ENCODE results near the gene CFAP90. TPM values are rescaled to one million over a fixed set of nuclear protein-coding genes. Genes with fewer than 3 reads are reported as not detected.

The CFAP90 gene
- total and polyA plus RNA-seq, 5 donors = 0.05 to 0.33 (median 0.16) TPM; not detected in 1

DNA sequence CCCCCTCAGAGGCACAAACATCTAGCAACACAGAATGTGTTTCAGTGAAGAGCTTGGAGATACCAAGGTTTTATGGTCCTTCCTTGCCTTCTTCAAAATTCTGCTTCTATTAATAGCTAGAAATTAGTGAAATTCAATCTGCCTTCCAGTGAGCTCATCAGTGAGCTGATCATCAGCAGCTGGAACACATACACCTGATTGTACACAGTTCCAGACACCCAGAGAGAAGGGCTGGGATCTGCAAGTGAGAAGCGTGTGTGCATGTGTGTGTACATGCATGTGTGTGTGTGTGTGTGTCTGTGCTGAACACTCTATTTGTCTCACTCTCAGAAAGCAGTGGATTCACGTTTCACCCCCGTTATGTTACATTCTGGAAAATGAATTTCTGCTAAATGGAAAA, 28.5 kb downstream of the CFAP90 start:
- Histone ChIP-seq H3K4me3 (ENCODE audit: low read length) (no peak overlapping the region), H3K4me1 (ENCODE audit: control insufficient read depth, insufficient read depth, low read length) (no peaks in the 10 kb centered on the region), H3K27me3 (ENCODE audit: control insufficient read depth, insufficient read depth) (no peaks in the 10 kb centered on the region), H3K27ac (ENCODE audit: low read length) (no peak overlapping the region), H3K9me3 (ENCODE audit: control insufficient read depth, low read length) (peaks cover 2% of the 10 kb centered on the region)
- ATAC-seq (no peak), DNase-seq (no peak)
- intact Hi-C loops (cut with DNase I) = no loop called here
- 43% methylated on average over 3 of the region's 3 CpGs for WGBS

DNA sequence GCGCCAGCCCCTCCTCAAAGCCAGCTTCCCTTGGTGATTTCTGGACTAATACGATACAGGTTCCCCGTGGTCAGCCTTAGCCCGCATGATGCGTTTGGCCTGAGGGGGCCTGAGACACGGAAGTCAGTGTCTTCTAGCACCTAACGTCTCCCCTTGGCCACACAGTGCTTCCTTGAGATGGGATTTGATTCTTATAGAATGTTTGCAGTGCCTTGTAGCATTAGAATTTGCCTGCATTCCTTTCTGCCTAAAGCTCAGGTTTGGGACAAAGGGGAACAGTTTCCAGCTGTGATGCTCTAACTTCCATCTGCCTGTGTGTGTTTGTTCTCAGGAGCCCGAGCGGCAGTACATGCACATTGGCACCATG, 34.4 kb downstream of the CFAP90 start:
- WGBS = 34% methylated on average over 9 of the region's 9 CpGs
- Histone ChIP-seq H3K27me3 (ENCODE audit: control insufficient read depth, insufficient read depth) (no peaks in the 10 kb centered on the region), H3K27ac (ENCODE audit: low read length) (no peak overlapping the region), H3K9me3 (ENCODE audit: control insufficient read depth, low read length) (peaks cover 2% of the 10 kb centered on the region), H3K4me3 (ENCODE audit: low read length) (no peak overlapping the region), H3K4me1 (ENCODE audit: control insufficient read depth, insufficient read depth, low read length) (no peaks in the 10 kb centered on the region)
- peak in 1 of 2 donors; percentile 22 for ATAC-seq
- intact Hi-C loops (cut with DNase I) = no loop called here
- DNase-seq = no peak

DNA sequence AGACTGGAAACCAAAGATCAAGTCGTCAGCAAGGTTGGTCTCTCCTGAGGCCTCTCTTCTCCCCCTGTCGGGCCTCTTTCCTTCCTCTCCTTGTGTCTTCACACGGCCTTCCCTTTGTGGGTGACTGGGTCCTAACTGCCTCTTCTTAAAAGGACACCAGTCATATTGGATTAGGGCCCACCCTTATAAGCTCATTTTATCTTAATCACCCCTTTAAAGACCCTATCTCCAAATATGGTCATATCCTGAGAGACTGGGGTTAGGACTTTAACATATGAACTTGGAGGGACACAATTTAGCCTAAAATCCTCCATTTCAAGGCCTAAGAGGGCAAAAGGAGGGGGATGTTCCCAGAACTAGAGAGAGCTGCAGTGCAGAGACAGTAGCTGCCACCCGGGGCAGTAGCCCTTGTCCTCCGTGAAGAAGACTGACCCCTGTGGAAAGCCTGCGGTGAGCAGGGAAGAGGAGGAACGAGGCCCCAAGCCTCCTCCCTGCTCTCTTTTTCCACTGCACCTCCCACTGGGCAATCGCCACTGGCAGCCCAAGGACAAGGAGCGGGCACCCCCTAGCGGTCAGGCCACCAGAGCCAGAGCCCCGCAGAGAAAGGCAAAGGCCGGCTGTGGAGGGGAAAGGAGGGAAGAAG, 34.9 kb downstream of the CFAP90 start:
- ATAC-seq (peak; percentile 94 to 98), DNase-seq (peak; percentile 86 to 94 (median 92))
- Histone ChIP-seq H3K27ac (ENCODE audit: low read length) (no peak overlapping the region), H3K4me1 (ENCODE audit: control insufficient read depth, insufficient read depth, low read length) (no peaks in the 10 kb centered on the region), H3K4me3 (ENCODE audit: low read length) (no peak overlapping the region), H3K27me3 (ENCODE audit: control insufficient read depth, insufficient read depth) (no peaks in the 10 kb centered on the region), H3K9me3 (ENCODE audit: control insufficient read depth, low read length) (no peaks in the 10 kb centered on the region)
- intact Hi-C loops (cut with DNase I) = no loop called here
- 17% methylated on average over 12 of the region's 12 CpGs for WGBS

DNA sequence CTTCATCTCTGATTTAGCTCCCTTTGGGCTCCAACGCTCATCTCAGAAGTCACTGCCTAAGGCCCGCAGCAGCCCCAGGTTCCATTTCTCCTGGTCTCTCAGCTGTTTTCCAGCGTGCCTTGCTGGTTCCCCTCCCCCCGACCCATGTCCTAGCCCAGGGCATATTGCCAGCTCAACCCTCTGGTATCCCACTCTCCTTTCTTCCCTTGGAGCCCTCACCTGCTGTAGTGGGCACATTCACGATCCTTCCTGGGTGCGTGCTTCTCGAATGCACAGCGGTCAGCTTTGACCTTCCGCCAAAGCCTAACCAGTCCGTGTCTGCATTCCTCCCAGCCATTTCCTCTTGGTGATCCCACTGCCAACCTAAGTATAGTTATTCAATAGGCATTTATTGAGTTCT, 36.1 kb downstream of the CFAP90 start:
- Histone ChIP-seq H3K27me3 (ENCODE audit: control insufficient read depth, insufficient read depth) (no peaks in the 10 kb centered on the region), H3K4me3 (ENCODE audit: low read length) (no peak overlapping the region), H3K27ac (ENCODE audit: low read length) (no peak overlapping the region), H3K4me1 (ENCODE audit: control insufficient read depth, insufficient read depth, low read length) (no peaks in the 10 kb centered on the region), H3K9me3 (ENCODE audit: control insufficient read depth, low read length) (no peaks in the 10 kb centered on the region)
- intact Hi-C loops (cut with DNase I) = no loop called here
- ATAC-seq (no peak), DNase-seq (no peak)
- 92% methylated on average over 10 of the region's 10 CpGs for WGBS

- Histone ChIP-seq H3K9me3 (ENCODE audit: control insufficient read depth, low read length) (no peaks in the 10 kb centered on the region), H3K27me3 (ENCODE audit: control insufficient read depth, insufficient read depth) (no peaks in the 10 kb centered on the region), H3K4me3 (ENCODE audit: low read length) (no peak overlapping the region), H3K4me1 (ENCODE audit: control insufficient read depth, insufficient read depth, low read length) (no peaks in the 10 kb centered on the region), H3K27ac (ENCODE audit: low read length) (no peak overlapping the region)
- intact Hi-C loops (cut with DNase I) = no loop called here
- no peak for DNase-seq
- ATAC-seq = no peak
- WGBS = 79% methylated on average over 3 of the region's 3 CpGs
Measured at GRCh38 chr5:7813576-7813975, 37.4 kb downstream of the CFAP90 start.

DNA sequence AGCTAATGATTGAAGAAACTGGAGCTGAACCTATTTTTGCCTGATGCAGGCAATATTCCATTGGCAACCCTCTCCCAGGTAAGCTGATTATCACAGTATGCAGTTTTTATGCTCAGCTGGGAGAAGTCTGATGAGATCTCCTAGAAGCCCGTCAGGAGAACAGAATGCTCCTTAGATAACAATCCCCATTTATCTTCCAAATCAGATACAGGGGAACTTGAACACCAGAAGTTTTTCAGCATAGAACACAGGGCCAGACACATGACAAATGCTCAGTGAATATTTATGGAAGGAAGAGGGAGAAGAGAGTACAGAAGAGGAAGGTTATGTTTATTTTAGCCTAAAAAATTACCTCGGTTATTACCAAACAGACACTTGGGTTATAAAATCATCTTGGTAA, 37.9 kb downstream of the CFAP90 start:
- intact Hi-C loops (cut with DNase I) = no loop called here
- 62% methylated on average over 2 of the region's 2 CpGs for WGBS
- H3K27ac ChIP-seq (ENCODE audit: low read length) = no peak overlapping the region

GRCh38 chr5:7811715-7812114, 39.2 kb downstream of the CFAP90 start:
- no peak for ATAC-seq
- H3K27ac ChIP-seq (ENCODE audit: low read length) = no peak overlapping the region
- no peaks in the 10 kb centered on the region for H3K9me3 ChIP-seq (ENCODE audit: control insufficient read depth, low read length)
- H3K27me3 ChIP-seq (ENCODE audit: control insufficient read depth, insufficient read depth) = no peaks in the 10 kb centered on the region
- 58% methylated on average over 5 of the region's 5 CpGs for WGBS
- intact Hi-C loops (cut with DNase I) = no loop called here
- no peak overlapping the region for H3K4me3 ChIP-seq (ENCODE audit: low read length)
- no peaks in the 10 kb centered on the region for H3K4me1 ChIP-seq (ENCODE audit: control insufficient read depth, insufficient read depth, low read length)
- DNase-seq = no peak

More for the DNA sequence above, 37.9 kb downstream of the CFAP90 start:
- no peak overlapping the region for H3K4me3 ChIP-seq (ENCODE audit: low read length)
- ATAC-seq (no peak), DNase-seq (no peak)
- no peaks in the 10 kb centered on the region for H3K4me1 ChIP-seq (ENCODE audit: control insufficient read depth, insufficient read depth, low read length)
- H3K9me3 ChIP-seq (ENCODE audit: control insufficient read depth, low read length) = no peaks in the 10 kb centered on the region
- H3K27me3 ChIP-seq (ENCODE audit: control insufficient read depth, insufficient read depth) = no peaks in the 10 kb centered on the region

DNA sequence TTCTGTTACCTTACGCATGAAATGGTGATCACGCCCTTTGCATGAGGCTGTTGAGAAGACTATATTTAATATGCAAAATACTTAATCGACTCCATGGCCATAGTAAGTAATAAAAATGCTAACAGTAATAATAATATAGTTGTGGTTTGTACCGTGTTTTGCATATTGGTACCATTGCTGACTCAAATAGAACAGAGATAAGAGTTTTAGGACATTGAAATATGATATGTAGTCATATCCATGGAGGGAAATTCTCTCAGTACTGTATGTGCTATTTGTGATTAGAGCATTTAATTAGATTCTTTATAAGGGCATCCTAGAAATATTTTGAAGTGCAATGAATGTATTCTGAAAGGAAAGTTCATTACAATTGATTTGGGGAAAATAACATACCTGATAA, 41.9 kb downstream of the CFAP90 start:
- intact Hi-C loops (cut with DNase I) = no loop called here
- WGBS = 79% methylated on average over 4 of the region's 4 CpGs
- H3K4me1 ChIP-seq (ENCODE audit: control insufficient read depth, insufficient read depth, low read length) = no peaks in the 10 kb centered on the region
- no peak for DNase-seq
- H3K9me3 ChIP-seq (ENCODE audit: control insufficient read depth, low read length) = no peaks in the 10 kb centered on the region
- H3K27ac ChIP-seq (ENCODE audit: low read length) = no peak overlapping the region
- H3K27me3 ChIP-seq (ENCODE audit: control insufficient read depth, insufficient read depth) = no peaks in the 10 kb centered on the region
- ATAC-seq = no peak
- no peak overlapping the region for H3K4me3 ChIP-seq (ENCODE audit: low read length)

- ATAC-seq (no peak), DNase-seq (no peak)
- no peak overlapping the region for H3K27ac ChIP-seq (ENCODE audit: low read length)
- no peak overlapping the region for H3K4me3 ChIP-seq (ENCODE audit: low read length)
- 88% methylated on average over 2 of the region's 2 CpGs for WGBS
- intact Hi-C loops (cut with DNase I) = no loop called here
- H3K4me1 ChIP-seq (ENCODE audit: control insufficient read depth, insufficient read depth, low read length) = no peaks in the 10 kb centered on the region
- no peaks in the 10 kb centered on the region for H3K9me3 ChIP-seq (ENCODE audit: control insufficient read depth, low read length)
- H3K27me3 ChIP-seq (ENCODE audit: control insufficient read depth, insufficient read depth) = no peaks in the 10 kb centered on the region
Measured at GRCh38 chr5:7805379-7805778, 45.6 kb downstream of the CFAP90 start.

- Histone ChIP-seq H3K4me3 (ENCODE audit: low read length) (no peak overlapping the region), H3K27me3 (ENCODE audit: control insufficient read depth, insufficient read depth) (no peaks in the 10 kb centered on the region), H3K4me1 (ENCODE audit: control insufficient read depth, insufficient read depth, low read length) (no peaks in the 10 kb centered on the region), H3K9me3 (ENCODE audit: control insufficient read depth, low read length) (no peaks in the 10 kb centered on the region), H3K27ac (ENCODE audit: low read length) (no peak overlapping the region)
- DNase-seq (no peak), ATAC-seq (no peak)
- intact Hi-C loops (cut with DNase I) = no loop called here
- WGBS = 60% methylated on average over 2 of the region's 2 CpGs
Measured at GRCh38 chr5:7803937-7804336, 47.0 kb downstream of the CFAP90 start.

DNA sequence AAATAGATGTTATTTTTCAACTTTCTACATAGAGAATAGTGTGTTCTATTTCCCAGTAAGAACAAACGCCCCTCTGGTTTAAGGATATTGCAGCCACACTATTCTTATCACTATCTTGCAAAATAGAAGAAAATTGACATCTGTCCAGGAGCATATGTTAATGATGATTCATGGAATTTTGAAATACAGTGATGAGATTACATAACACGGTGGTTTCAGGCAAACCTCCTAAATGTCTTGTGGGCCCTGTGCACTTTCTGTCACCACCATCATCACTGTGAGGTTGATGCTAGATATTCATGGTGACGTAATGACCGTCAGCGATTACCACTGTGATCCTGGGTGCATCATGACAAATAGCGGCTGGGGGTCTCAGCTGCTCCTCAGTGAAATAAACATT, 48.1 kb downstream of the CFAP90 start:
- intact Hi-C loops (cut with DNase I) = no loop called here
- 53% methylated on average over 6 of the region's 6 CpGs for WGBS
- no peaks in the 10 kb centered on the region for H3K9me3 ChIP-seq (ENCODE audit: control insufficient read depth, low read length)
- no peaks in the 10 kb centered on the region for H3K4me1 ChIP-seq (ENCODE audit: control insufficient read depth, insufficient read depth, low read length)
- no peak overlapping the region for H3K27ac ChIP-seq (ENCODE audit: low read length)
- DNase-seq = no peak
- no peaks in the 10 kb centered on the region for H3K27me3 ChIP-seq (ENCODE audit: control insufficient read depth, insufficient read depth)
- no peak overlapping the region for H3K4me3 ChIP-seq (ENCODE audit: low read length)
- peak; percentile 61 to 72 for ATAC-seq
